ENCODE data around the gene CRTAC1. TPM values are rescaled to one million over a fixed set of nuclear protein-coding genes. Genes with fewer than 3 reads are reported as not detected.
A peak's percentile ranks its signal among the peaks of the same experiment; 100 is the strongest.

The CRTAC1 gene, protein sequence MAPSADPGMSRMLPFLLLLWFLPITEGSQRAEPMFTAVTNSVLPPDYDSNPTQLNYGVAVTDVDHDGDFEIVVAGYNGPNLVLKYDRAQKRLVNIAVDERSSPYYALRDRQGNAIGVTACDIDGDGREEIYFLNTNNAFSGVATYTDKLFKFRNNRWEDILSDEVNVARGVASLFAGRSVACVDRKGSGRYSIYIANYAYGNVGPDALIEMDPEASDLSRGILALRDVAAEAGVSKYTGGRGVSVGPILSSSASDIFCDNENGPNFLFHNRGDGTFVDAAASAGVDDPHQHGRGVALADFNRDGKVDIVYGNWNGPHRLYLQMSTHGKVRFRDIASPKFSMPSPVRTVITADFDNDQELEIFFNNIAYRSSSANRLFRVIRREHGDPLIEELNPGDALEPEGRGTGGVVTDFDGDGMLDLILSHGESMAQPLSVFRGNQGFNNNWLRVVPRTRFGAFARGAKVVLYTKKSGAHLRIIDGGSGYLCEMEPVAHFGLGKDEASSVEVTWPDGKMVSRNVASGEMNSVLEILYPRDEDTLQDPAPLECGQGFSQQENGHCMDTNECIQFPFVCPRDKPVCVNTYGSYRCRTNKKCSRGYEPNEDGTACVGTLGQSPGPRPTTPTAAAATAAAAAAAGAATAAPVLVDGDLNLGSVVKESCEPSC
- 1 to 10 TPM in 1 of 6 donors, under 1 TPM in 5; 0.24 to 1.3 (median 0.55) TPM for total RNA-seq
- 1 to 10 TPM; 1.1 to 1.2 TPM for polyA plus RNA-seq

DNA sequence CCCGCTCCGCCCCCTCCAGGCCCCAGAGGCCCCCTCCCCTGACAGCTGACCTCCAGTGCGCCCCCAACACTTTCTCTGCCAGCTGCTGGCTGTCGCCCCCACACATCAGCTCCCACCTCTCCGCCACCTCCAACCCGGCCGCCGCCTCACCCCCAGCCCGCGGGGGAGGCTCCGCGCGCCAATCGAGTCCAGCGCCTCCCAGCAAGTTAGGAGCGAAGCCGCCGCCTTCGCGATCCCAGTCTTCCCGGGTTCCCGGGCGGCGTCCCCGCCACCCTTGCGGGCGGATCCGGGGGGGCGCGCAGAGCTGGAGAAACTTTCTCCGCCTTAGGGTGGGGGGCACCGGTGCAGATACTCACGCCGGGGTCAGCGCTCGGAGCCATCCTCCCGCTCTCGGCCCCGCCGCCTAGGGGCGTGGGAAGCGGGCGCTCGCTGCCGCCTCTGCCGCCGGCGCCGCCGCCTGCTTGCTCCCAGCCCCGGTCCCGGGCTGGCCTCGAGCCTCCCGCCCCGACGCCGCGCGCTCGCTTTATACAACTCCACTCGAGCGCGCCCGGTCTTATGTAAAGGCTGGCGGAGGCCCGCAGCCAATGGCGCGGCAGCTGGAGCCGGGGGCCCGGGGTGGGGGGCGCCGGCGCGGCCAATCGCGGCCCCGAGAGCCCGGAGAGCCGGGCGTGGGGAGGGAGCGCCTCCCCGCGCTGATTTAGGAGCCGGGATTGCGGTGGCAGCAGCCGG is at the start of gene CRTAC1:
Gene CRTAC1 (minus strand): TSS at position 529 of the 729 bp plus-strand sequence. CDS start 149 bp downstream, at position 380.
- no peak for FAIRE-seq
- peaks cover 0 to 9% (median 9%) of the 10 kb centered on the region in 3 donors for H3K4me1 ChIP-seq
- no peak within 1 kb of the TSS for H3K27ac ChIP-seq
- H3K27me3 ChIP-seq = peaks cover 0 to 26% (median 5%) of the 10 kb centered on the region in 4 donors
- intact Hi-C loops (cut with DNase I) = loop anchor here in 1 of 3 donors (5.0 kb wide), 1 partner anchor 113 kb away; no protein-coding TSS in a partner anchor
- ATAC-seq = peak; percentile 57 to 82 (median 74)
- whole genome bisulfite sequencing, 2 donors = 0 to 1% methylated on average over 72 to 86 of the region's 86 CpGs
- H3K36me3 ChIP-seq = no peaks in the 10 kb centered on the region
- peak within 1 kb of the TSS; percentile 4 to 47 (median 27) for H3K4me3 ChIP-seq
- TF ChIP-seq, protein P1, sequence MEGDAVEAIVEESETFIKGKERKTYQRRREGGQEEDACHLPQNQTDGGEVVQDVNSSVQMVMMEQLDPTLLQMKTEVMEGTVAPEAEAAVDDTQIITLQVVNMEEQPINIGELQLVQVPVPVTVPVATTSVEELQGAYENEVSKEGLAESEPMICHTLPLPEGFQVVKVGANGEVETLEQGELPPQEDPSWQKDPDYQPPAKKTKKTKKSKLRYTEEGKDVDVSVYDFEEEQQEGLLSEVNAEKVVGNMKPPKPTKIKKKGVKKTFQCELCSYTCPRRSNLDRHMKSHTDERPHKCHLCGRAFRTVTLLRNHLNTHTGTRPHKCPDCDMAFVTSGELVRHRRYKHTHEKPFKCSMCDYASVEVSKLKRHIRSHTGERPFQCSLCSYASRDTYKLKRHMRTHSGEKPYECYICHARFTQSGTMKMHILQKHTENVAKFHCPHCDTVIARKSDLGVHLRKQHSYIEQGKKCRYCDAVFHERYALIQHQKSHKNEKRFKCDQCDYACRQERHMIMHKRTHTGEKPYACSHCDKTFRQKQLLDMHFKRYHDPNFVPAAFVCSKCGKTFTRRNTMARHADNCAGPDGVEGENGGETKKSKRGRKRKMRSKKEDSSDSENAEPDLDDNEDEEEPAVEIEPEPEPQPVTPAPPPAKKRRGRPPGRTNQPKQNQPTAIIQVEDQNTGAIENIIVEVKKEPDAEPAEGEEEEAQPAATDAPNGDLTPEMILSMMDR (IDR thresholded peaks at IDR 0.05) = no peak
- DNase-seq = peak; percentile 36 to 81 (median 53)
- H3K9me3 ChIP-seq = no peaks in the 10 kb centered on the region

DNA sequence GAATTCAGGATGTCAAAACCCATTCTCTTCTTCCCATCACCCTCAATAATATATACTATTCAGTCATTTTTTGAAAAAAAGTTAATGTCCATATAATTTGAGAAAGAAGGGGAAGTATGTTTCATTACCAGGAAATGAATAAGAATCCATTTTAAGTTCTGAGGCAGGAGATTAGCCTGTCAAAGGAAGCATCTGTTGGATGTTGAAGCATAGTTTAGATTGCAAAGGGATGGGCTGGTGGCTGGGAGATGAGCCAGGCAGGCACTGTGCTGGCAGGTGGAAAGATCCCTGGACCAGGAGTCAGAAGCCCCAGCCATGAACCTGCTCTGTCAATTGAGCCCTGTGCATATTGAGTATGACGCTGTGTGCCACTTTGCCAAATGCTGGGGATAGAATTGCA is 48.4 kb upstream of the CRTAC1 start:
- H3K36me3 ChIP-seq = no peaks in the 10 kb centered on the region
- no peak for ATAC-seq
- no peaks in the 10 kb centered on the region for H3K27me3 ChIP-seq
- no peak for DNase-seq
- intact Hi-C loops (cut with DNase I) = no loop called here
- H3K9me3 ChIP-seq = no peaks in the 10 kb centered on the region
- no peak overlapping the region for H3K4me3 ChIP-seq
- H3K27ac ChIP-seq = no peak overlapping the region
- 91 to 98% methylated on average over 1 of the region's 1 CpG for WGBS, 2 donors
- TF ChIP-seq, protein P1 (IDR thresholded peaks at IDR 0.05) = no peak
- FAIRE-seq = no peak
- H3K4me1 ChIP-seq = no peaks in the 10 kb centered on the region

DNA sequence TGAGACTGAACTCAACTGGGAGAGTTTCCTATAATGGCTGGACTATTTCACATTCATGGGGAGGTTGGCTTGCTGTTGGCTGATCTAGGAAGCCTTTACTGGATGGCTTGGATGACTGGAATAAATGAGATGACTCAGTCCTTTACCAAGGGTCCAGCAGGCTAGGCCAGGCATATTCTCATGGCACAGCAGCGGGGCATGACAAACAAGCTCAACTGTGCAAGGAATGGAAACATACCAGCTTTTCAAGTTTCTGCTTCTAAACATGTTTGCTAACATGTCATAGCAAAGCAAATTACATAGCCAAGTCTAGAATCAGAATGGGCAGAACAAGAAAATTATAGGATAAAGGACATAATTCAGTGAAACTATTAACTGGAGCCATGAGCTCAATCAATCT is 46.8 kb upstream of the CRTAC1 start:
- WGBS, 2 donors = 31 to 55% methylated on average over 1 of the region's 1 CpG
- intact Hi-C loops (cut with DNase I) = no loop called here
- no peak for FAIRE-seq

DNA sequence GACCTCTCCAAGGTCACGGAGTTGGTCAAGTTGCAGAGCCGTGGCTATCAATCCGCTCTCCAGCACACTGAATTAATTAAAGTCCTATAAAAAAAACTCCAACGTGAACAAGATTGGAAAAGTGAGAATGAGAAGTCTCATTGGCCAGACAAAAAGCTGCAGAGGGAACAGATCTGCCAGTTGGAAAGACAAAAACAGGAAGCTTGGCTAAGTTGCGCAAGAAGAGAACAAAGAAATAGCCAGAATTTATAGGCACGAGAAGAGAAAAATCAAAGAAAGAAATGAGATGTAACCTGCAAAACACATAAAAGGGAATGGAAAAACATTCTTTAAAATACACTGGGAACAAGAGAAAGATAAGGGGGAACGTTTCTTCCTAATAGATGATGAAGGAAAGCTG is 45.7 kb upstream of the CRTAC1 start:
- Histone ChIP-seq H3K4me1 (no peaks in the 10 kb centered on the region), H3K9me3 (no peaks in the 10 kb centered on the region), H3K27me3 (peaks cover 0 to 4% (median 1%) of the 10 kb centered on the region in 4 donors), H3K27ac (no peak overlapping the region), H3K36me3 (no peaks in the 10 kb centered on the region), H3K4me3 (no peak overlapping the region)
- DNase-seq = no peak
- 48 to 55% methylated on average over 7 of the region's 7 CpGs for WGBS, 2 donors
- ATAC-seq = no peak
- no peak for FAIRE-seq
- TF ChIP-seq, protein P1 (IDR thresholded peaks at IDR 0.05) = no peak
- intact Hi-C loops (cut with DNase I) = no loop called here

More for the DNA sequence above, 46.8 kb upstream of the CRTAC1 start:
- no peak for DNase-seq
- H3K4me3 ChIP-seq = no peak overlapping the region
- no peak overlapping the region for H3K27ac ChIP-seq
- TF ChIP-seq, protein P1 (IDR thresholded peaks at IDR 0.05) = no peak
- no peaks in the 10 kb centered on the region for H3K27me3 ChIP-seq
- H3K4me1 ChIP-seq = no peaks in the 10 kb centered on the region
- no peaks in the 10 kb centered on the region for H3K36me3 ChIP-seq
- no peaks in the 10 kb centered on the region for H3K9me3 ChIP-seq
- no peak for ATAC-seq
